ENCODE results near the gene GRAMD1A. TPM values are rescaled to one million over a fixed set of nuclear protein-coding genes. Genes with fewer than 3 reads are reported as not detected.
"Not testable (repeated sequence)": the region's sequence is repeated elsewhere in the genome, so short reads cannot be mapped to it uniquely, and the experiment has no call there.

Gene GRAMD1A
- total and polyA plus RNA-seq, 9 donors: 44.5 to 93.7 (median 71.6) TPM

DNA sequence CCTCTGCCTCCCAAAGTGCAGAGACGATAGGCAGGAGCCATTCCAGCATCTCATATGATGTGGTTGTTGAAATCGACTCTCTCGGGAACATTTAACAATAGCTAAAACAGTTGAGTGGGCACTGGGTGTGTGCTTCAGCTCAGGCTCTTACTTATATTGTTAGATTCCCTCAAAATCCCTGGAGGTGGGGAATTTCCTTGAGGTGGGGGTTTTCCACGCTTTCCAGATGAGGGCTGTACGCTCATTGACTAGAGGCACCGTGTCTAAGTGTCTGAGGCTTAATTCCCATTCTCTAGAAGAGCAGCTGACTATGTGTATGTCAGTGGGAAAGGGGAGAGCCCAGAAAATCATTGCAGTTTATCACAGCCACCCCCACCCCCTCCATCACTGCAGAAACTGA is 10.8 kb upstream of the GRAMD1A start:
- Histone ChIP-seq H3K27ac (no peak overlapping the region), H3K9me3 (no peaks in the 10 kb centered on the region), H3K4me1 (ENCODE audit: insufficient read depth) (peaks cover 6% of the 10 kb centered on the region), H3K27me3 (no peaks in the 10 kb centered on the region), H3K36me3 (no peaks in the 10 kb centered on the region), H3K4me3 (no peak overlapping the region)
- intact Hi-C loops (cut with DNase I): no loop called here
- WGBS, 3 donors: 74 to 89% (median 82%) methylated on average over 6 of the region's 6 CpGs
- TF ChIP-seq, protein P1, sequence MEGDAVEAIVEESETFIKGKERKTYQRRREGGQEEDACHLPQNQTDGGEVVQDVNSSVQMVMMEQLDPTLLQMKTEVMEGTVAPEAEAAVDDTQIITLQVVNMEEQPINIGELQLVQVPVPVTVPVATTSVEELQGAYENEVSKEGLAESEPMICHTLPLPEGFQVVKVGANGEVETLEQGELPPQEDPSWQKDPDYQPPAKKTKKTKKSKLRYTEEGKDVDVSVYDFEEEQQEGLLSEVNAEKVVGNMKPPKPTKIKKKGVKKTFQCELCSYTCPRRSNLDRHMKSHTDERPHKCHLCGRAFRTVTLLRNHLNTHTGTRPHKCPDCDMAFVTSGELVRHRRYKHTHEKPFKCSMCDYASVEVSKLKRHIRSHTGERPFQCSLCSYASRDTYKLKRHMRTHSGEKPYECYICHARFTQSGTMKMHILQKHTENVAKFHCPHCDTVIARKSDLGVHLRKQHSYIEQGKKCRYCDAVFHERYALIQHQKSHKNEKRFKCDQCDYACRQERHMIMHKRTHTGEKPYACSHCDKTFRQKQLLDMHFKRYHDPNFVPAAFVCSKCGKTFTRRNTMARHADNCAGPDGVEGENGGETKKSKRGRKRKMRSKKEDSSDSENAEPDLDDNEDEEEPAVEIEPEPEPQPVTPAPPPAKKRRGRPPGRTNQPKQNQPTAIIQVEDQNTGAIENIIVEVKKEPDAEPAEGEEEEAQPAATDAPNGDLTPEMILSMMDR (IDR thresholded peaks at IDR 0.05): no peak
- TF ChIP-seq EP300 (IDR thresholded peaks at IDR 0.05): no peak
- no peak for DNase-seq

GRCh38 chr19:34990578-34991192 is 9.4 kb upstream of the GRAMD1A start:
- Histone ChIP-seq H3K4me3 (no peak overlapping the region), H3K27ac (no peak overlapping the region), H3K36me3 (no peaks in the 10 kb centered on the region), H3K4me1 (ENCODE audit: insufficient read depth) (peaks cover 11% of the 10 kb centered on the region), H3K27me3 (no peaks in the 10 kb centered on the region), H3K9me3 (no peaks in the 10 kb centered on the region)
- WGBS, 3 donors: 75 to 78% (median 77%) methylated on average over 13 of the region's 13 CpGs
- no peak for TF ChIP-seq EP300 (IDR thresholded peaks at IDR 0.05)
- TF ChIP-seq, protein P1 (IDR thresholded peaks at IDR 0.05): no peak
- TF ChIP-seq POLR2A (IDR thresholded peaks at IDR 0.05): no peak
- intact Hi-C loops (cut with DNase I): no loop called here
- no peak for DNase-seq

DNA sequence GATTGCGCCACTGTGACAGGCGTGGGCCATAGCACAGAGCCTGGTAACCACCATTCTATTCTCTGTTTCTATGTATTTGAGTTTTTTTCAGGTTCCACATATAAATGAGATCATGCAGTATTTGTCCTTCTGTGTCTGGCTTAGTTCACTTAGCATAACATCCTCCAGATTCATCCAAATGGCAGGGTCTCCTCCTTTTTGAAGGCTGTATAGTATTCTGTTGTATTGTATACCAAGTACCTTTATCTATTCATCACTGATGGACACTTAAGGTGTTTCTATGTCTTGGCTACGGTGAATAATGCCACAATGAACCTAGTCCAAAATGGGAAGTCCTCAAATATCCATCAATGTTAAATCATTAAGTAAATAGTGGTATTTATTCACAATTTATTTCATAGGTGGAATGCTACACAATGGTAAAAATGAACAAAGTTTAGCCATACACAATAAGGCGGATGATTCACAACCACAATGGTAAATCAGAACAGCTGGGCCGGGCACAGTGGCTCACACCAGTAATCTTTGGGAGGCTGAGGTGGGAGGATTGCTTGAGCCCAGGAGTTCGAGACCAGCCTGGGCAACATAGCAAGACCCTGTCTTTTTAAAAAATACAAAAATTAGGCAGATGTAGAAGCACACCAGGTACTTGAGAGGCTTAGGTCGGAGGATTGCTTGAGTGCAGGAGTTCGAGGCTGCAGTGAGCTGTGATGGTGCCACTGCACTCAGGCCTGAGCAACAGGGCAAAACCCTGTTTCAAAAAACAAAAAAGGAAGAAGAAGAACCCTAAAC is 8.4 kb upstream of the GRAMD1A start:
- Histone ChIP-seq H3K4me3 (no peak overlapping the region), H3K36me3 (no peaks in the 10 kb centered on the region), H3K4me1 (ENCODE audit: insufficient read depth) (peaks cover 12% of the 10 kb centered on the region), H3K27ac (no peak overlapping the region), H3K9me3 (no peaks in the 10 kb centered on the region), H3K27me3 (no peaks in the 10 kb centered on the region)
- no peak for TF ChIP-seq POLR2A (IDR thresholded peaks at IDR 0.05)
- TF ChIP-seq EP300 (IDR thresholded peaks at IDR 0.05): no peak
- TF ChIP-seq, protein P1 (IDR thresholded peaks at IDR 0.05): no peak
- intact Hi-C loops (cut with DNase I): no loop called here
- 87 to 95% (median 90%) methylated on average over 8 of the region's 8 CpGs for WGBS, 3 donors
- no peak for DNase-seq

- intact Hi-C loops (cut with DNase I); H3K36me3 ChIP-seq; H3K27ac ChIP-seq; H3K4me3 ChIP-seq; H3K9me3 ChIP-seq; DNase-seq; H3K27me3 ChIP-seq: not testable (repeated sequence)
- 86 to 97% (median 94%) methylated on average over 7 of the region's 7 CpGs for WGBS, 3 donors
- H3K4me1 ChIP-seq (ENCODE audit: insufficient read depth): peaks cover 15% of the 10 kb centered on the region
Measured at GRCh38 chr19:34992582-34992981, 7.5 kb upstream of the GRAMD1A start.

DNA sequence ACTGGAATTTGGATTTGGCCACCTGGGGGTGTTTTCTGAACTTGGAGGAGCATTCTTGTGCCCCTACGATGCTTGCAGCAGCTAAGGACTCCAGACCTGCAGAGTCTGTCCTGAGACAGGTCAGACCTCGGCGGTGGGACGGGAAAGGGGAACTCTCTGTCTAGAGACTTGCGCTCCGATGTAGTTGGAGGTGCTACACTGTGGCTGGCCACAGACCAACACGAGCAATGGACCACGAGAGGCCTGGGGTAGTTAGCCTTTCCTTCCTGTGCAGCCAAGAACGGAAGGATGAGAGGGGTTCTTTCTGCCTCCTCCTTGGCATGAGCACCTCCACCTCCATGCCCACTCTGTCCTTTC is 5.9 kb upstream of the GRAMD1A start:
- no peak for DNase-seq
- TF ChIP-seq, protein P1 (IDR thresholded peaks at IDR 0.05): no peak
- TF ChIP-seq POLR2A (IDR thresholded peaks at IDR 0.05) (no peak), EP300 (IDR thresholded peaks at IDR 0.05) (no peak)
- H3K36me3 ChIP-seq: no peaks in the 10 kb centered on the region
- 79 to 84% (median 79%) methylated on average over 9 of the region's 9 CpGs for WGBS, 3 donors
- no peak overlapping the region for H3K4me3 ChIP-seq
- H3K4me1 ChIP-seq (ENCODE audit: insufficient read depth): peaks cover 22% of the 10 kb centered on the region
- intact Hi-C loops (cut with DNase I): no loop called here
- no peaks in the 10 kb centered on the region for H3K27me3 ChIP-seq
- H3K27ac ChIP-seq: peak overlapping the region in 1 of 2 donors; percentile 58
- H3K9me3 ChIP-seq: no peaks in the 10 kb centered on the region
